Stimulated activated CD4-positive, alpha-beta T cell treated with anti-CD3 and anti-CD28 coated beads, Interleukin-12 subunit alpha, Interleukin-12 subunit beta, amount 100 ng/mL, for 24 hours (primary cell): ENCODE results near the gene ZNF654.
A peak's percentile ranks its signal among the peaks of the same experiment; 100 is the strongest.
"Not testable (repeated sequence)": the region's sequence is repeated elsewhere in the genome, so short reads cannot be mapped to it uniquely, and the experiment has no call there.

Experiments used
- DNase-seq, 2 experiments: peaks; one replicate each; pipeline ENCODE4 v3.0.0-alpha.2; 2020; ENCODE audit warnings: low read depth in 2 of 2

ZNF654 gene

GRCh38 chr3:88061746-88062145 lies 2.7 kb downstream of the ZNF654 start:
- no peak for DNase-seq

GRCh38 chr3:88075072-88075471 lies 16.0 kb downstream of the ZNF654 start:
- DNase-seq, result no peak

DNA sequence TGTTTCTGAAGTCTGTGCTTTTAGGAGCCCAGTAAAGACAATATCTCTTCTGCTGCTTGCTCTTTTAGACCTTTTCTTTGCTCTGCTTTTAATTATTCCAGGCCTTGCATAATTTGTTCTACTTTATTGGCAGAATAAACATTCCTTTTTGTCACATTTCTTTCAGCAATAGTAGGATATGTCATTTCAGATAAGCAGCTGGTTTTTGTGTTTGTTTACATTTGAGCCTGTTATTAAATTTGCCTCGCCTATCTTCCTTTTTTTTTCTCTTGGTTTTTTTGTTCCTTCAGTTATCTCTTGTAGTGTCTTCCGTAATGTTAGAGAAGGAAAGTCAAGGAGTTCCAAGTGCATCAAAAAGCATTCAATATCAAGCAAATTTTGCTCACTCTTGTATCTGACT lies 16.4 kb downstream of the ZNF654 start:
- DNase-seq, result no peak

- DNase-seq, result no peak
Measured at GRCh38 chr3:88076712-88077111, 17.7 kb downstream of the ZNF654 start.

- no peak for DNase-seq
Measured at GRCh38 chr3:88078932-88079331, 19.9 kb downstream of the ZNF654 start.

- no peak for DNase-seq
Measured at GRCh38 chr3:88082854-88083253, 23.8 kb downstream of the ZNF654 start.

- no peak for DNase-seq
Measured at GRCh38 chr3:88084097-88084501, 25.0 kb downstream of the ZNF654 start.

DNA sequence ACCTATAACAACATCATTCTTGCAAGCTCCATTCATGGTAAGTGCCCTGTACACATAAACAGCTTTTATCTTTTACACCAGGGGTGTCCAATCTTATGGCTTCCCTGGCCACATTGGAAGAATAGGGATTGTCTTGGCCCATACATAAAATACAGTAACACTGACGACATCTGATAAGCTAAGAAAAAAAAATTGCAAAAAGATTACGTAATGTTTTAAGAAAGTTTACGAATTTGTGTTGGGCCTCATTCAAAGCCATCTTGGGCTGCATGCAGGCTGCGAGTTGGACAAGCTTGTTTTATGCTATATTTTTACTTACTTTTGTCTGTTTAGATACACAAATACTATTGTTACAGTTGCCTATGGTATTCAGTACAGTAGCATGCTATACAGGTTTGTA lies 31.6 kb downstream of the ZNF654 start:
- no peak for DNase-seq

GRCh38 chr3:88092270-88092669 lies 33.2 kb downstream of the ZNF654 start:
- no peak for DNase-seq

DNA sequence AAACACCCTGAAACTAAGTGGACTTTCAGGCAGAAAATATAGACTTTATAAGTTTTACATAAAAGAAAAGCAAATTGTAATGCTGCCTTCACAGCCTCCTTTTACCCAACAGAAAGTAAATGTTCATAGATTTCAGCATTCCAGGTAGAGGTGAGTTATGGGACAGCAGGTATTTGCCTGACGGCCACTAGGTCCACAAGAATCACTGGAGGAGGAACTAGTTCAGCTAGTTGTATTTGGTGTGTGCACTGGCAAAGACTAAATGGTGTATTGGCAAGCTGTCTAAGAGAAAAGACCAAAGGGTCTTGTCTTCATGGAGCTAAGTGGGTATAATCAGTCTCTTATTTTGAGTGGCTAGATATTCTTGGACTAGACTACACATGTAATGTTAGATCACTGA lies 34.2 kb downstream of the ZNF654 start:
- no peak for DNase-seq

- DNase-seq, result no peak
Measured at GRCh38 chr3:88101142-88101541, 42.1 kb downstream of the ZNF654 start.

DNA sequence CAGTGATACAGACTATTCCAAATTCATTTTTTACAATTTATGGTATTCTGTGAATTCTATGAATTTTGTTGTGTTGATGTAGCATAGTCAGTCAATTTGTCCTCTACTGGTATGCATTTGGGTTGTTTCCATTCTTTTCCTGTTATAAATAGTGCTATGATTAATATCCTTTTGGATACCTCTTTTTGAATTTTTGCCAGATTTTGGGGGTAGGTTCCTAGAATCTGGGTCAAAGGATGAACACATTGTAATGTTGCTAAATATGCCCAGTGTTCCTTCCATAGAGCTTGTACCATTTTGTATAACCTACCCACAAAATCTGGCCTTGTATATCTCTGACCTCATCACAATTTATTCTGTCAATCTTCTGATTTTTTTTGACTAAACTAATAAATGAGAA lies 46.3 kb downstream of the ZNF654 start:
- DNase-seq, result no peak

DNA sequence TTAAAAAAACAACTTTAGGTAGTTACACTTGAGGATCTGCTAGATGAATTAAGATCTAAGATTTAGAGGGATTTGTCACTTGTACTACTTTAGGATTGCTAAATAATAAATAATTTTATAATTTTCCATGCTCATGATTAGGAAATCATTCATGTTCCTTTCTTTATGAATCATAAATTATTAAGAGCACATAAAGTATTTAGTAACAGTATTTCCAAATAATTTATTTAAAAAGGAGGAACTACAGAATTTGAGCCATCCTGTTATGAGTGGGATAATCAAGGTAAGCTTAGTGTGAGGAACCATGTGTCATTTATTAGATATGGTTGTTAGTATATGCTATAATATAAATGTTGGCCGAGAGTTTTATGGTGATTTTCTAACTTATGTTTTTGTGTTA lies 53.2 kb downstream of the ZNF654 start:
- no peak for DNase-seq

- DNase-seq, result peak; percentile 15 to 33
Measured at GRCh38 chr3:88113311-88114162, 54.5 kb downstream of the ZNF654 start.

DNA sequence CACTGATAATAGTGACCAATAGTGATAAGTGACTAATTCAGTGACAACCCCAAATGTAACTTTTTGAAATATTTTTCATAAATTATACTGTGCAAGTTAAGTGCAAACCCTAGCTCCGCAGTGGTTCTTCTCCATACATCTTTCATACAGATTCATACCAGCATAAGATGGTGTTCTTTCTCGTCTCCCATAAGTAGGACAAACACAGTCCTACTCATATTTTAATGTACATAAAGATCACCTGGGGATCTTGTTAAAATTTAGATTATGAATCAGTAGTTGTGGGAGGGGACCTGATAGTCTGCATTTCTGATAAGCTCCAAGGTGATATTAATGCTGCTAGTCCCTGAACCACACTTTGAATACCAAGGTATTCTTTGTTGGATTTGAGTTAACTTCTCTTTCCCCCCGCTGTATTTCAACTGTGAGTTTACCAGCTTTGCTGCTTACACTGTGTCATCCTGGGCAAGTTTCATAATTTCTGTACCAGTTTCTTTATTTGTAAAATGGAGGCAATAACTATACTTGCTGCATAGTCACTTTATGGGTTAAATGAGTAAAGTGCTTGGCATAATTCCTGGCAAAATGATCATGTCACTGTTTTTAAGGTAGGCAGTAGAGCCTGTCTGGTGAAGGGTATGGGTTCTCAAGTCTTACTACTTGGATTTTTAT lies 56.0 kb downstream of the ZNF654 start:
- no peak for DNase-seq

DNA sequence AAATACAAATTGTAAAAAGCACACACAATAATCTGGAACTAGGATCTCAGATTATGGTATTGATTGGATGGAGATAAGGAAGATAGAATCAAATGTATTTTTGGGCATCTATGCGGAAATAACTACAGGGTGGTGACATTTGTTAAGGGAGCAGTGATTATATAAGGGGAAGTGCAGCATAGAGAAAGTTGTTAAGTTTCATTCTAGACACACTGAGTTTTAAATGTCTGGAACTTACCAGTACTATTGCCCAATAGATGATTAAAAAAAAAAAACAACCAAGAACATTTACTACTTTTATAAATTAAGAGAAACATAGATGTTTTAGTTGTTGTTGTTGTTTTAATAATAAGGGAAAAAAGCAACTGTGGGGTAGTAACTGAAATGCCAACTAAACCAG lies 58.6 kb downstream of the ZNF654 start:
- no peak for DNase-seq

DNA sequence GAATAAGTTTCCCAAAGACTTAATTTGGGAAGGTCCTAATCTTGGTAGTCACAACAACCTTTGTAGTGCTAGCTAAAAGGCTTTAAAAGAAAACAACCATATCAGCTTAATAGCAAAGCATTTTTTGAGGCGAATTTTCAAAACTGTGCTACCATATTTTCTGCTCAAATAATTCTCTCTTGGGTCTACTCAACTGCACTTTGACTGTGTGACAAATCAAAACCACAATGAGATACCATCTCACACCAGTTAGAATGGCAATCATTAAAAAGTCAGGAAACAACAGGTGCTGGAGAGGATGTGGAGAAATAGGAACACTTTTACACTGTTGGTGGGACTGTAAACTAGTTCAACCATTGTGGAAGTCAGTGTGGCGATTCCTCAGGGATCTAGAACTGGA lies 59.5 kb downstream of the ZNF654 start:
- DNase-seq, result not testable (repeated sequence)

- DNase-seq, result no peak
Measured at GRCh38 chr3:88123526-88123925, 64.5 kb downstream of the ZNF654 start.

DNA sequence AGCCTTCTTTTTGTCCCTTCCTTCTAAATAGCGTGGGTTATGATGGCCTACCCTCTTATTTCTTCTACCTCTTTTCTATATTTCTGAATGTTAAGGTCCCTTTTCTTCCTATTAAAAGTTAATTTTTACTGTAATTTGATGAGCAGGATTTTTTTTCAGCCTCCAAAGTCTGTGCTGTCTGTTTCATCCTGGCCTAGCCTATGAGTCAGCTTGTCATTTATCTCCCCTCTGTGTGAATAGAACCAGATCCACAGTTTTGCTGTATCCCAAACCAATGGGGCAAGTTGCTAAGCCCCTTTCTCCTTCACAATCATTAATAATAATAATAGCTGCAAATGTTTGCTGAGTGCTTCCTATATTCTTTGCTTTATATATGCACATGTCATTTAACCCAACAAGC lies 72.6 kb downstream of the ZNF654 start:
- no peak for DNase-seq

DNA sequence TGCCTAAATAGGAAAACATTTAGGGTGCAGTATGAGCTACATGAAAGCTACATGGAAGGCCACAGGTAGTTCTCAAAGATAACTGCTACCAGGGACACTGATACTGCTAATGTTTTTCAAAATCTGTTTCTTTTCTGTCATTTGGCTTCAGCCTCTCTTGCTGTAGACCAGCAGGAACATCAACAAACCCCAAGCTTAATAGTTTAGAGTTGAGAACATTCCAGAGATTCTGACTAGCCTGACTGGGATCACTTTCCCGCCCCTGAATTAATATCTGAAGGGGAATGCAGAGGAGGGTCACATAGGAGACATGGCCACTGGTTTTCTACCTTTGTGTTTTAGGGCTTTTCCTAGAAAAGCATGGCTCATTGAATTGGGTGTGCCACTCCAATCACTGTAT lies 73.8 kb downstream of the ZNF654 start:
- no peak for DNase-seq

- no peak for DNase-seq
Measured at GRCh38 chr3:88133711-88134263, 74.7 kb downstream of the ZNF654 start.

DNA sequence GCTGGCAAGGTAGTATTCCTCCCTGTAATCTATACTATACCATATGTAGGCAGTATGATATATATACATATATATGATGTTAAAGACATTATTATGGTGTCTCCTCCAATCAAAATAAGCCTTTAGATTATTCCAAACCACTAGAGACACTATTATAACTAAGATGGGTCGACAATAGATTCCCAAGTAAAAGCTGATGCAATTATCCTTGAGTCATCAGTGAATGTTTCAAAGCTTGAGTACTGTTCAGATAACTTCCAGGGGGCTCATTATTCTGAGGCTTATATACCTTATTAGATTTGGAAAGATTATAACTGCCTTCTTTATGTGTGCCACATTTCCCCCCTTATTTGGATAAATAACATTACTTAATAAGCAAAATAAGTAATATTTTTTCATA lies 78.8 kb downstream of the ZNF654 start:
- DNase-seq, result no peak

DNA sequence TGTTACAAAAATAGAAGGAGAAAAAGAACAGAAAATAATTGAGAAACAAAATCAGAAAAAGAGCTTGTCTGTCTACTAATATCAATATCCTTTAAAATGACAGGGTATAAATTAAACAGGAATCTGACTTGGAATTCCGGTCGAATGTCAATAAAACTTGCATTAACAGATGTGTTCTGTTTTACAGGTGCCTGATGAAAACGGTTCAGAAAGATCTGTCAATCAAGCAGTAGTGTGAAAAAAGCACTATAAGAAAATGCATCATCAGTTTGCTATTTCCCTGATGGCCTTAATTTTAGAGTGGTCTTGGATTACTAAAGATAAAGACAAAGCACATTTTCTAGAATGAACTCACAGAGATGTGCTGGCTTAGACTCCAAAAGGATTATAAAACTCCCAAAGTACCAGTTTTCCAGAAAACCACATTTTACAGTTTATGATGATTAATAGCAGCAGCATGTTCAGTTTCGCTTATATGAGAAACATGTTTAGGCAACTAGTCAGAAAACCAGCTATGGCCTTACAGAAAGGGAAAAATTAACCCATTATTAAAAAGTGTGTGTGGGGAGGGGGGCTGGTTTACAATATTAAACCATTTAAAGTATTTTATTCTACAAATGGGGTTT lies 82.5 kb downstream of the ZNF654 start:
- no peak for DNase-seq
